Erythroblast (primary cell): ENCODE measurements around the gene LSM2.

Source experiments
- GATA1 ChIP-seq: IDR thresholded peaks from 2 replicates; pipeline ENCODE4 v1.6.1; 2011; ENCODE audit warnings: low read depth, mild to moderate bottlenecking, control low read depth, low read length, moderate library complexity
- POLR2A ChIP-seq: IDR thresholded peaks from 2 replicates; pipeline ENCODE4 v1.6.1; 2011; ENCODE audit warnings: mild to moderate bottlenecking, low read length

GRCh38 chr6:31837369-31838113 lies 30.8 kb upstream of the LSM2 start:
- no peak for TF ChIP-seq POLR2A
- no peak for TF ChIP-seq GATA1
